IPS-11a (cell line): ENCODE results near the gene TOMM40.
"Not testable (repeated sequence)": the region's sequence is repeated elsewhere in the genome, so short reads cannot be mapped to it uniquely, and the experiment has no call there.

Source experiments
- H3K4me3 ChIP-seq: one replicate; pipeline ENCODE4 v1.5.1; 2013; ENCODE audit warnings: low read depth, low read length, control low read depth

Gene TOMM40

DNA sequence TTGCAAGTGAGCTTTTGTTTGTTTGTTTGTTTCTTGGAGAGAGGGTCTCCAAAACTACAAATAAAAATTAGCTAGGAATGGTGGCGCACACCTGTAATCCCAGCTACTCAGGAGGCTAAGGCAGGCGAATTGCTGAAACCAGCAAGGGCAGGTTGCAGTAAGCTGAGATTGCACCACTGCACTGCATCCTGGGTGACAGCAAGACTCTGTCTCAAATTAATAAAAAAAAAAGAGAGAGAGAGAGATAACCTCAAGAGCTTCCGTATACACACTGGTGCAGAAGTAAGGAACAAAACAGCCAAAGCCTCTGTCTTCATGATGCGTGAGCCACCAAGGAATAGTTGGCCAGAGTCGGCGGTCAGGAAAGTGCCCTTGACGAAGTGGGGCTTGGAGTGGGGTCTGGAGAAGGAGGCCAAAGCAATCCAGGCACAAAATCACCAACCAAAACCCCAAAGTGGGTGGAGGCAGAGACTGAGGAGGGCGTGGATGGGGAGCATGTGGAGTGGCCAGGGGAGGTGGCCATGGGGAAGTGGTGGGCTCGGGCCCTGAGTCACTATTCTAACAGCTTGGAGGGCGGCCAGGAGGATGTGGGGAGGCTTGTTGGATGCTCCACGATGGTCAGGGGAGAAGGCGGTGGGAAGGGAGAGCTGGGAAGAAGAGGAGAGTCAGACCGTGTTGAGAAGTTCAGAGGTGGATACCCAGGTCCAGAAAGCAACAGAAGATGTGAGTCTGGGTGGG is 21.2 kb upstream of the TOMM40 start:
- no peak overlapping the region for H3K4me3 ChIP-seq

DNA sequence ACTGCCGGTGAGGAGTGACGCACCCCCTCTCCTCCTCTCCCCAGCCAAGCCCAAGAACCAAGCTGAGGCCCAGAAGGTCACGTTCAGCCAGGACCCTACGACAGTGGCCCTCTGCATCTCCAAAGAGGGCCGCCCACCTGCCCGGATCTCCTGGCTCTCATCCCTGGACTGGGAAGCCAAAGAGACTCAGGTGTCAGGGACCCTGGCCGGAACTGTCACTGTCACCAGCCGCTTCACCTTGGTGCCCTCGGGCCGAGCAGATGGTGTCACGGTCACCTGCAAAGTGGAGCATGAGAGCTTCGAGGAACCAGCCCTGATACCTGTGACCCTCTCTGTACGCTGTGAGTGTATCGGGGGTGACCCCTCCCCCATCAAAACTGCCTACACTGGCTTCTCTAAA is 19.2 kb upstream of the TOMM40 start:
- no peak overlapping the region for H3K4me3 ChIP-seq

DNA sequence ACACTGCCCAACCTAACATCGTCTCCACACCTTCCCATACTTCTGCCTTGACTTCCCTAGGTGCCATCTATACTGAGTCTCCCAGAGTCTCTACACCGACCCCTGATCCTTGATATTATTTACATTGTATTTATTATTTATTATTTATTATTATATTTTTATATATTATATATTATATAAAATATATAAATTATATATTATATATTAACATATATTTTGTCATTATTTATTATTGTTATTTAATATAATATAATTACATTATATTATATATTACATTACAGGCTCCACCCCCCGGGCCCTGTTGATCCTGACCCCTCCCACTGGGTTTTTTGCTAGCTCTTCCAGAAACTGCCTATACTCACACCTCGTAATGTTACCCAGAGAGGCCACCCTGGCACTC is 18.4 kb upstream of the TOMM40 start:
- no peak overlapping the region for H3K4me3 ChIP-seq

DNA sequence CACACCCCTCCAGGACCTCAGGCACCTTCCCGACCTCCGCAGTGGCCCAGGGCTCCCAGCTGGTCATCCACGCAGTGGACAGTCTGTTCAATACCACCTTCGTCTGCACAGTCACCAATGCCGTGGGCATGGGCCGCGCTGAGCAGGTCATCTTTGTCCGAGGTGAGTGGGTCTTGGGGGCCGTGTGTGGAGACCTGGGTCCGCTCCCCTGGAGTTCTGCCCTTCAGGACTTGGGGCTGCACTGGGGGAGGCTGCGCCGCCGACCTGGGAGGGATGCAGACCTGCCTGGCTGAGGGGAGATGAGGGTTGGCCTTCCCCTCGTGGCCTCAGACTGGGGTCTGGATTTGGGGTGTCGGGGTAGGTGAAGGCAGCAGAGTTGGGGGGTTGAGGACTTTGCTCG is 16.7 kb upstream of the TOMM40 start:
- no peak overlapping the region for H3K4me3 ChIP-seq

DNA sequence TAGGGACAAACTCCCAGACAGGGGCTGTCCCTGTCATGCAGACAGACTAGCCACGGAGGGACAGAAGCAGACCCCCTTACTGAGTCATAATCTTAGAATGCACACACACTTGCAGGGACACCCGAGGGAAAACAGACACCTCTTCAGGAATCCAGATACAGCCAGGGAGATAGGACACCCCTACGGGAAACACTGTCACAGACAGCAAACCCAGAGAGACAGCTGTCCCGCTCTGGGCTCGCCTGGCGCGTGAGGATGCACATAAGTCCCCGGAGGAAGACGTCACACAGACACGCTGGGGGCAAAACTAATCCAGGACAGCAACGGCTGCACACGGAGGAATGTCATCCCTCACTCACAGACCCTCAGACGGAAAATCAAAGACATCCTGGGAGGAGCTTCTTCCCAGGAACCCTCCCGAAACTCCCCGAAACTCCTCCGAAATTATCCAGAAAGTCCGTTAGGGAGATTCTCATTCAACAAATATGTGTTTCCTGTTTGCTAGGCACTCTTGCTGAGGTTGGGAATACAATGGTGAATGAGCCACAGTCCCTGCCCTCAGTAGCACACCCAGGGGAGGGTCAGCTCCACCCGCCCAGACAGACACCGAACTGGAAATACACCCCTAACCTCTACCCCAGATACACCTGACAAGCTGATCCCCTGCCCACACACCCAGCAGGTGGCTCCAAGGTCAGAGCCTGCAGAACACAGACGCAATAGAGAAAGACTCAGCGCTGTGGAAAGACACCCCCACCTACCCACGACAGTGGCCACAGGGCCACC is 15.2 kb upstream of the TOMM40 start:
- H3K4me3 ChIP-seq: no peak overlapping the region

DNA sequence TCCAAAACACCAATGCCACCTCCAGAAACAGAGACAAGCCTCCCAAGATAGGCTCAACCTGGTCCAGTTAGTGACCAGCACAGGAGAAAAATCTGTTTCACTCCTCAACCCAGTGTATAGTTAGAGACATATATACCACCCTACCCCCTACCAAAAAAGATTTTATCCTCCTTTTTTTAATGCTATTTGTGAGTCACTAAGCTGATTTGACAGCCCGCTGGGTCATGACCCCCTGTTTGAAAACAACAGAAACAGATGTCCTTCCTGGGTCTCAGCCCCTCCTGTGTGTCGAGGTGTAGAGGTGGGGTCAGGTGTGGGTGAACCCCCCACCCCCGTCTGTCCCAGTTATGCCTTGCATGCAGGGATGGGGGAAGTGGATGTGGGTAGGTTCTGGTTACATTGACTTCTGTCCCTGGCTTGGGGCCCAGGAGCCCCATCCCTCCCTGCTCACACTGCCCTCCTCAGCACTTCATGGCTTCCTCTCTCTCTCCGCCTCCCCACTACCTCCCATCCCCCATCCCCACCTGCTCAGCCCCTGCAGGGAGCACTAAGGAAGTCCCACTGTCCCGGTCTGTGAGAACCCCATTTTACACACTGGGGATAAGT is 14.0 kb upstream of the TOMM40 start:
- no peak overlapping the region for H3K4me3 ChIP-seq

DNA sequence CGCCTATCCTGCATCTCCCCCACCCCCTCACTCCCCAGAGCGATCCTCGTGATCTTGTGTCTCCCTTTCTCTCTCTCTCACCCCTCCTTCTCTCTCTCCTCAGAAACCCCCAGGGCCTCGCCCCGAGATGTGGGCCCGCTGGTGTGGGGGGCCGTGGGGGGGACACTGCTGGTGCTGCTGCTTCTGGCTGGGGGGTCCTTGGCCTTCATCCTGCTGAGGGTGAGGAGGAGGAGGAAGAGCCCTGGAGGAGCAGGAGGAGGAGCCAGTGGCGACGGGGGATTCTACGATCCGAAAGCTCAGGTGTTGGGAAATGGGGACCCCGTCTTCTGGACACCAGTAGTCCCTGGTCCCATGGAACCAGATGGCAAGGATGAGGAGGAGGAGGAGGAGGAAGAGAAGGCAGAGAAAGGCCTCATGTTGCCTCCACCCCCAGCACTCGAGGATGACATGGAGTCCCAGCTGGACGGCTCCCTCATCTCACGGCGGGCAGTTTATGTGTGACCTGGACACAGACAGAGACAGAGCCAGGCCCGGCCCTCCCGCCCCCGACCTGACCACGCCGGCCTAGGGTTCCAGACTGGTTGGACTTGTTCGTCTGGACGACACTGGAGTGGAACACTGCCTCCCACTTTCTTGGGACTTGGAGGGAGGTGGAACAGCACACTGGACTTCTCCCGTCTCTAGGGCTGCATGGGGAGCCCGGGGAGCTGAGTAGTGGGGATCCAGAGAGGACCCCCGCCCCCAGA is 12.8 kb upstream of the TOMM40 start:
- H3K4me3 ChIP-seq: no peak overlapping the region

DNA sequence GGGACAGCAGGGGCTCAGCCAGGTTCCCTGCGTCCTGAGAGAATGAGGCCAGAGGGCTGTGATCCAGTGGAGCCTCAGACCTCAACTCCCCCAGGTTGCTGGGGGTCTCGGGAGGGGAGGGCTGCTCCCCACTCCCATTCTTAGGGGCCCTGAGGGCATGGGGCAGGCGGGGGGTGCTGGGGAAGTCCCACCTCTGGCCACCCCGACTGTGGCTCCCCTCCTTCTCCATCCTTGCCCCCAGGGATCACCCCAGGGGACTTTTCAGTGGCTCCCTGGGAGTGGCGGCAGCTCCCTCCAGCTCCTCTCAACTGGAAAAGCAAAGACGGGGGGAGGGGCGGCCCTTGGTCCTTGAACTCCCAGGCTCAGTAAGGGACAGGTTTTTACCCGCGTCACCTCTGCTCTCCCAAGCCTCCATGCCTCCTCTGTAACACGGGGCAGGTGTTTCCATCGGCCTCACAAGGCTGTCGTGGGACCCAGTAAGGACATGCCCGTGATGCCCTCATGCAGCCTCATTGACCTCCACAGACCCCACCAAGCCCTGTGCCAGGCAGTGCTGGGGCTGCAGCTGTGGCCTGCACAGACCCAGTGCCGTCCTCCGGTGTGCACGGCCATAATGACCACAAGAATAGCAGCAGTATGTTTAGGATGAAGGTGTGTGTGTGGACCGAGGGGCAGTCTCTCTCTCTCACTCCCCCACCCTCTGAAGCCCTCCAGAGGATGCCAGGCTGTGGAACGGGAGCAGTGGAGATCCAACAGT is 11.6 kb upstream of the TOMM40 start:
- no peak overlapping the region for H3K4me3 ChIP-seq

DNA sequence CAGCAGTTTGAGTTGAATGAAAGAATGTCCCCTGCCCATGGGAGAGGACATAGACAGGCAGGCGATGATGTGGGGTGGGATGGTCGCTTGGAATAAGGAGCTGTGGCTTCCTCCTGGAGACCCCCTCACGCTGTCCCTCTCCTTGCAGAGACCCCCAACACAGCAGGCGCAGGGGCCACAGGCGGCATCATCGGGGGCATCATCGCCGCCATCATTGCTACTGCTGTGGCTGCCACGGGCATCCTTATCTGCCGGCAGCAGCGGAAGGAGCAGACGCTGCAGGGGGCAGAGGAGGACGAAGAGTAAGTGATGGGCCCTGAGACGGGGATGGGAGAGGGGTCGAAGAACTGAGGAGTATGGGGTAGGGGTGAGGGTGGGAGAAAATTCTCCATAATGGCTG is 9.0 kb upstream of the TOMM40 start:
- H3K4me3 ChIP-seq: no peak overlapping the region

DNA sequence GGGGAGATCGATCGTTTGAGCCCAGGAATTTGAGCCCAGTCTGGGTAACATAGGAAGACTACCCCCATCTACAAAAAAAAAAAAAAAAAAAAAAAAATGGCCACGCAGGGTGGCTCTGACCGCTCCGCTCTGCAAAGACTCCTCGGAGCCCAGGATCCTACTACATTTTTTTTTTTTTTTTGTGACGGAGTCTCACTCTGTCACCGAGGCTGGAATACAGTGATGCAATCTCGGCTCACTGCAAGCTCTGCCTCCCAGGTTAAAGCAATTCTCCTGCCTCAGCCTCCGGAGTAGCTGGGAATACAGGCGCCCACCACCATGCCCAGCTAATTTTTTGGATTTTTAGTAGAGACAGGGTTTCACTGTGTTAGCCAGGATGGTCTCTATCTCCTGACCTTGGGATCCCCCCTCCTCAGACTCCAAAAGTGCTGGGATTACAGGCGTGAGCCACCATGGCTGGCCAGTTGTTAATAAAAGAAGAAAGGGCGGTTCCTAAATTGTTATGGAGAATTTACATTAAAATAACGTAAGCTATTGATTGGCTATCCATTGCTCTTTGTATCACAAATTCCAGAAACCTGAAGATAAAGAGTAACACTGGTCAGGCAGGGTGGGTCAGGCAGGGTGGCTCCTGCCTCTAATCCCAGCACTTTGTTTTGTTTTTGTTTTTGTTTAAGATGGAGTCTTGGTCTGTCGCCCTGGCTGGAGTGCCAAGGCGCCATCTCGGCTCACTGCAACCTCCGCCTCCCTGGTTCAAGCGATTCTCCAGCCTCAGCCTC is 8.2 kb upstream of the TOMM40 start:
- H3K4me3 ChIP-seq: not testable (repeated sequence)

DNA sequence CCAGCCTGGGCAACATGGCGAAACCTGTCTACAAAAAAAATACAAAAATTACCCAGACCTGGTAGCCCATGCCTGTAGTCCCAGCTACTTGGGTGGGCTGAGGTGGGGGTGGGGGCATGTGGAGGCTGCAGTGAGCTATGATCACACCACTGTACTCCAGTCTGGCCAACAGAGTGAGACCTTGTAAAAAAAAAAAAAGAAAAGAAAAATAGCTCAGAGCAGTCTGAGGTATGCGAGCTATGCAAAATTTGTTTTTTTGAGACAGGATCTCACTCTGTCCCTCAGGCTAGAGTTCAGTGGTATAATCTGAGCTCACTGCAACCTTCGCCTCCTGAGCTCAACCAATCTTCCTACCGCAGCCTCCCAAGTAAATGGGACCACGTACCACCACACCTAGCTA is 7.1 kb upstream of the TOMM40 start:
- no peak overlapping the region for H3K4me3 ChIP-seq

DNA sequence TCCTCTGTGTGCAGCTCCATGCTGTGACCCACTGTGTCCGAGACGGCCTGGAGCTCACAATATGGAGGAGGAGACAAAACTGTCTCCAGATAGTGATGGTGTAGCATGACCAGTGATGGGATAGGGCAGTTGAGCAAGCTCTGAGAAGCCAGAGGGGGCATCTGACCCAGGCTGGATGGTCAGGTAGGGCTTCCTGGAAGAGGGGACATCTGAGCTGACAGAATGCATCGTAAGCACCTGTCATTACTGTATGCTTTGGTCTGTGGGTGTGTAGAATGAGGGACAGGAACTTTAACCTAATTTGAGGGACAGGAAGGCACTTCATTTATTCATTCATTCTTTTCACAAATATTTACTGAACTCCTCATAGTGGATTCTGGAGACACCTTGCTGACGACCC is 6.5 kb upstream of the TOMM40 start:
- H3K4me3 ChIP-seq: no peak overlapping the region

DNA sequence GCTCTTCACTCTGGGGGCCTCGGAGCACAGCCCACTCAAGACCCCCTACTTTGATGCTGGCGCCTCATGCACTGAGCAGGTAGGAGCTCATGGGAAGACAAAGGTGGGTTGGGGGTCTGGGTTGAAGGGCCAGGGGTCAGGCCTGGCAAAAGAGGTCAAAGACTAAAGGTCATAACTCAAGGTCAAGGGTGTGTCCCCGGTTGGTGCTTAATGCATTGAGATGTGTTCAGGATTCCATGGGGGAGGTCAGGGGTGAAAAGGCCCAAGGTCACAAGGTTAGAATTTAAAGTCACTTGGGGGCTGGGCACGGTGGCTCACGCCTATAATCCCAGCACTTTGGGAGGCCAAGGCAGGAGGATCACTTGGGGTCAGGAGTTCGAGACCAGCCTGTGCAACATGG is 4.9 kb upstream of the TOMM40 start:
- no peak overlapping the region for H3K4me3 ChIP-seq

DNA sequence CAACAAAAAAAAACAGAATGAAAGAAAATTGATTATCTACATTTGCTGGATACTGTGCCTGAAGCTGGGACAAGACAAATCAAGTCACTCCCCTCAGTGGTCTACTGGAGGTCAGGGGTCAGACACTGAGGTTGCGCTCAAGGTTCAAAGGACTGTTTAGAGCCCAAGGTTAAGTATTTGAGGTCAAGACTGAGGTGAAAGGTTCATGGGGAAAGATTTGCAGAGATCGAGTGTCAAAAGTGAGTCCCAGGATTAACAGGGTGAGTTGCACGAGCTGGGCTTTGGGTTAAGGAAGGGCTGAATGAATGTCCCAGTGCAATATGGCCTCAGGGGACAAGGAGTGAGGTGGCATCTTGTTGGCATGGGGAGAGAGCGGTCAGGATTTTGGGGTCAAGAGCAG is 3.4 kb upstream of the TOMM40 start:
- H3K4me3 ChIP-seq: no peak overlapping the region

DNA sequence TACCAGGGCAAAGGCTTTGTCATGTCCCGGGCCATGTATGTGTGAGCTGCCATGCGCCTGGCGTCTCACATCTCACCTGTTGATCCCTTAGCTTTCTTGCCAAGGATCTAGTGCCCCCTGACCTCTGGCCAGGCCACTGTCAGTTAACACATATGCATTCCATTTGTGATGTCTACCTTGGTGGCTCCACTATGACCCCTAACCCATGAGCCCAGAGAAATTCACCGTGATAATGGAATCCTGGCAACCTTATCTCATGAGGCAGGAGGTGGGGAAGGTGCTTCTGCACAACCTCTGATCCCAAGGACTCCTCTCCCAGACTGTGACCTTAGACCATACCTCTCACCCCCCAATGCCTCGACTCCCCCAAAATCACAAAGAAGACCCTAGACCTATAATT is 2.7 kb upstream of the TOMM40 start:
- H3K4me3 ChIP-seq: not testable (repeated sequence)

DNA sequence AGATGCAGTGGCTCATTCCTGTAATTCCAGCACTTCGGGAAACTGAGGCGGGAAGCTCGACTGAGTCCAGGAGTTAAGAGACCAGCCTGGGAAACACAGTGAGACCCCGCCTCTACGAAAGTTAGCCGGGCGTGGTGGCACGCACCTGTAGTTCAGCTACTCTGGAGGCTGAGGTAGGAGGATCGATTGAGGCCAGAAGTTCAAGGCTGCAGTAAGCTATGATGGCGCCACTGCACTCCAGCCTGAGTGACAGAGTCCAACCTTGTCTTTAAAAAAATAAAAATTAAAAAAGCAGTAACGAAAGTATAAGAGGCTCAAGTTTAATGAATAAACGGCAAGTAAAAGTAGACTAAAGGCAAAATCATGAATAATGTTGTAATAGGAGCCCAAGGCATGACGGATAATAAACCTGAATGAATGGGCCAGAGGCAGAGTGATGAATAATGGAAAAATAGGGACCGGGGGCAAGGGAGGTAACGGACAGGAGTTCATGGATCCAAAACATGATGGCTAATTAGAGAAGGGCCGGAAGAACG is 1.2 kb upstream of the TOMM40 start:
- peak overlapping the region; percentile 39 for H3K4me3 ChIP-seq

DNA sequence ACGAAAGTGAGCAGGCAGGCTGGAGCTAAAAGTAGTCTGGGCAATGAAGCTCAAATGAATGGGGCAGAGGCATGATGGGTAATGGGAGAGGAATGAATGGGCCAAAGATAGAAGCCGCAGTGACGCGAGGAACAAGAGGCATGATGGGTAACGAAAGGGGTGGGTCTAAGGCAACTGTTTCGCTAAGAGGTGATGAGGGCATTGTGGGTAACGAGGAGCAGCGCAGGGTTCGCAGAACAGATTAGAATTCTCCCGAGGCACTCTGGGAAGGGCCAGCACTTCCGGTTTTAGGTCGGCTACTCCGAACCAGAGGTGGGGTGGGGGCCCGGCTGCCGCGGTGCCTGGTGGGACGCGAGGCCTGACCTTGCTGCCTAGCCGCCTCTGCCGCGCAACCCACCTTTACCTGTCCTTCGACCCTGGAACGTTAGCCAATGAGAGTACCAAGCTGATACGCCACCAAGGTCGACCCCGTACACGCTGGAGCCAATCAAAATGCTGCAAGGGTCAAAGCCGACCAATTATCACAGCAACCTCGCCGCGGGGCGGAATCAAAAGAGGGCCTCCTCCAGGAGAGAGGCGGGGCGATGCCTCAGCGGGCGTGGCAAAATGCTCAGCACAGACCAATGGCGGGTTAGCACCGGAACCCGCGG is 563 bp upstream of the TOMM40 start:
- H3K4me3 ChIP-seq: peak overlapping the region; percentile 39

DNA sequence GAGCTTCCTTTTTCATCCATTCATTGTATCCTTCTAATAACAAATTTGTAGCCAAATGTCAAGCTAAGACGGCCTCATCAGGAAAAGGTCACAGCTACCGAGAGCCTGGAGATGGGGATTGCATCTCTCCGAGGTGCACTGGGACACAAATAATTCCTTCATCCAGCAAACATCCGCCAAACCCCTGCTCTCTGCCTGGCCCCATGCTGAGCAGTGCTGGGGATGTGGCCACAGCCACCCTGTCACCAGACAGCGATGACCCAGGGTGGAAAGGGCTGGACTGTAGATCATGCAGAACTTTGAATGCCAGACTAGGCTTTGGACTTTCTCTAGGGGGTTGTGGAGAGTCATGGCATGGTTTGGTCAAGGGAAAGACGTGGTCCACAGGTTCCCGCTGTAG is 1.9 kb downstream of the TOMM40 start:
- H3K4me3 ChIP-seq: no peak overlapping the region

DNA sequence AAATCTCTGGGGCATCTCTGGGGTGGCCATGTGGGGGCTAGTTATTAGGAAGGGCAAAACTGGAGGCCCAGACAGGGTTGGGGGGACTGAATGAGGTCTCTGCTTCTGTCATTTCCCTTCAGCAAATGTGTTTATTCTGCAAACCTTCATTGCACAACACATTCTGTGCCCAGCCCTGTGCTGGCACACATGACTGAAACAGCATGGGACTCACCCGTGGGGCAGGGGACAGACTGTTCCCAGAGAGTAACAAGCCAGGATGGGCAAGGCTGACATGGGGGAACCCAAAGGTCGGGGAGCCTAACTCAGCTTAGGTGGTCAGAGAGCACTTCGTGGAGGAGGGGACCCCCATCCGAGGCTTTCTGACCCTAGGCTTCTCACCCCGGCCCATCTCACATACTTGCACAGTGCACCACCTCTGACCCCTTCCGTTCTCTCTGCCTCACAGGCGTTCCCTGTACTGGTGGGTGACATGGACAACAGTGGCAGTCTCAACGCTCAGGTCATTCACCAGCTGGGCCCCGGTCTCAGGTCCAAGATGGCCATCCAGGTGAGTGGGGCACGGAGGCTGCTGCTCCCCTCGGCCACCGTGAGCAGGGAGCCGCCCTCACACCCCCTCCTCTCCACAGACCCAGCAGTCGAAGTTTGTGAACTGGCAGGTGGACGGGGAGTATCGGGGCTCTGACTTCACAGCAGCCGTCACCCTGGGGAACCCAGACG is 2.4 kb downstream of the TOMM40 start:
- H3K4me3 ChIP-seq: no peak overlapping the region
